Stimulated activated CD8-positive, alpha-beta memory T cell treated with anti-CD3 and anti-CD28 coated beads, Interleukin-15, amount 100 ng/mL, for 4 hours (primary cell): ENCODE measurements around the gene CDKN1B.
"Not testable (repeated sequence)": the region's sequence is repeated elsewhere in the genome, so short reads cannot be mapped to it uniquely, and the experiment has no call there.

Experiments used
- DNase-seq, 2 donors: peaks; one replicate each; pipeline ENCODE4 v3.0.0-alpha.2; 2020; ENCODE audit warnings: low read depth in 2 of 2

The CDKN1B gene

GRCh38 chr12:12724421-12725085 lies 7.4 kb downstream of the CDKN1B start:
- DNase-seq: no peak

DNA sequence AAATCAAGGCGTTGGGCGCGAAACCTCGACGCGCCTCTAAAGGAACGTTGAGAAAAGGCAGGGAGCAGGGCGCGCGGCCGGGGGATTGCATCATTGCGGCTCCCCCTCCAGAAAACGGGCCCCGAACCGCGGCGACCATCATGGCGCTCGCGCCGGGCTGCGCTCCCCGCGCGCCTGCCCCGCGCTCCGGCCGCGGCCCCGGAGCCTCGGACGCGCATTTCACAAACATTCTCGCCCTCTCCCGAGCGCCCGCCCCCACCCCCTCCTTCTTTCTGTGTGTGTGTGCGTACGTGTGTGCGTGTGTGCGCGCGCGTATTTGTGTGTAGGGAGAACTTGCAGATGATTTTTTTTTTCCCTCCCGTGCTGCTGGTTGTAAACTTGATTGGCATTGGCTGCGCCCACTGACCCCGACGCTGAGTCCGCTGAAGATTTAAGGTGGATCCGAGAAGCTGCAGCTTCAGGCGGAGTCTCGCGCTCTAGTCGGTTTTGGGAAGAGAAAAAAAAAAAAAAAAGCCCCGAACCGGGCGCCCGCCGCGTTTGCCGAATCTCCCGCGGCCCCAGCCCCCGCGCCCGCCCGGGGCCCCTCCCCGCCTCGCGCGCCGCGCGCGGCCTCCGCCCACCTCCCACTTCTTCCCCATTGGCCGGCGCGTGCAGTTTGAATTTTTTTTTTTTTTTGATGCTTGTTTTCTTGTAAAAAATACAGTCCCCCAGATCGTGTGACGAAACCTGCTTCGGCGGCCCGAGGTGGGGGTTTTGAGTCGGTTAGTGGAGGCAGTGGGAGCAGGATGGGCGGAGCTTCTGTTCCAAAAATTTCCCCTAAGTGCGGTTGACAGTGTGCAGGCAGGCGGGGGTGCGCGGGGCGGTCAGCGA lies 8.2 kb downstream of the CDKN1B start:
- DNase-seq: peak; percentile 79 to 91

DNA sequence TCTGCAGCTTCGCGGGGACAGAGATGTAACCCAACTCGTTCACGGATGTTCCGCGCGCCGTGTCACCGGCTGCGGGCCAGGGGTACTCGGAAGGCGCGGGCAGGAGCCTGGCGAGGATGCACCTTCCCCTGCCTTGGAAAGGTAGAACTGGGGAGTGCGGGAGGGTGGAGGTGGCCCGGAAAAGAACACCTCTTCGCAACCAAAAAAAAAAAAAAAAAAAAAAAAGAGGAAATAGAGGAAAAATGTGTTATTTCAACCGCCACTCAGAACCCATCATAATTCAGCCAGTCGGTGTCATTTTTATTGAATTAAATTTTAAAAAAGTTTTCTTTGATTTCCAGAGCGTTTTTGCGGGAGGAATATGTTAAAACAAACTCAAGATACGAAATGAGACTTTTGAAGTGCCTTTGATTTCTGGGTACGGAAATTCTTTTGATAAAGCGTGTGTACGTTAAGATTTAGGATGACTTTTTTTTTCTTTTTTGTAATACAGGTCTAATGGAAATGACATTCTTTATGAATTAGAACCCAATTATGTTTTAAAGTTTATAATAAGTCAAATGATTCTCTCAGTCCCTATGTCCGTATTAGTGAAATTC lies 8.9 kb downstream of the CDKN1B start:
- DNase-seq: no peak

GRCh38 chr12:12726555-12727093 lies 9.5 kb downstream of the CDKN1B start:
- DNase-seq: no peak

- no peak for DNase-seq
These were observed 14.0 kb downstream of the CDKN1B start for GRCh38 chr12:12731178-12731577.

GRCh38 chr12:12731785-12732184 lies 14.6 kb downstream of the CDKN1B start:
- no peak for DNase-seq

DNA sequence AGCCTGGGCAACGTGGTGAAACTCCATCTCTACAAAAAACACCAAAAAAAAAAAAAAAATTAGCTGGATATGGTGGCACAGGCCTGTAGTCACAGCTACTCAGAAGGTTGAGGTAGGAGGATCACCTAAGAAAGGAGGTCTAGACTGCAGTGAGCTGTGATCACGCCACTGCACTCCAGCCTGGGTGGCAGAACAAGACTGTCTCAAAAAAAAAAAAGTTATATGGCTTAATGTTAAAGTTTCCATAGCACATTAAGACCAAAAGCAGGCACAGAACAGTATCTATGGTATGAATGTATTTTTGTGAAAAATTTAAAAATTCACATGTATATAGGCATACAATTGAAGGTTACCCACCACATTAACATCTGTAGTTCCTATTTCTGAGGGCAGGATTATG lies 15.9 kb downstream of the CDKN1B start:
- DNase-seq: no peak

- no peak for DNase-seq
These were observed 16.9 kb downstream of the CDKN1B start for GRCh38 chr12:12734054-12734453.

DNA sequence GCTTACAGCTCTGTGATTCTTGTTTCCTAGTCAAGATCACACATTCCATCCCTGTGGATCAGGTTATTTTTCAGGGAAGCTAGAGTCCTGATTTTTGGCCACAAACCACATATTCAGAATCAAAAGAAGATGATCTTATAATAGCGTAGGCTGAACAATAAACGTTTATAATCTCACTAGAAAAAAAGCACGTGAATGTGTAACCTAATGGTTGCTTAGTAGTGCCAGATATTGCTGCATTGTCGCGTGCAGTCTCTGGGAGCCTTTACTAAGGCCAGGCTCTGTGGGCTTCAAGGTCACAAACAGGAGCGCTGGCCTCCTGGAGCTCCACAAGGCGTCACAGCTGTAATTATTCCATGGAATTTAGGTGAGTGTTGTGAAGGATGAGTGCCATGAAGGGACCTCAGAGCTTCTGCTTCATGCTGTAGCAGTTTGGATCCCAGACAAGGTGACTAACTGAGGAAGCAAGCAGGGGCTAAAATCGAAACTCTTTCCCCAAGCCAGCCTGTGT lies 17.4 kb downstream of the CDKN1B start:
- DNase-seq: no peak

GRCh38 chr12:12735301-12735700 lies 18.1 kb downstream of the CDKN1B start:
- no peak for DNase-seq

DNA sequence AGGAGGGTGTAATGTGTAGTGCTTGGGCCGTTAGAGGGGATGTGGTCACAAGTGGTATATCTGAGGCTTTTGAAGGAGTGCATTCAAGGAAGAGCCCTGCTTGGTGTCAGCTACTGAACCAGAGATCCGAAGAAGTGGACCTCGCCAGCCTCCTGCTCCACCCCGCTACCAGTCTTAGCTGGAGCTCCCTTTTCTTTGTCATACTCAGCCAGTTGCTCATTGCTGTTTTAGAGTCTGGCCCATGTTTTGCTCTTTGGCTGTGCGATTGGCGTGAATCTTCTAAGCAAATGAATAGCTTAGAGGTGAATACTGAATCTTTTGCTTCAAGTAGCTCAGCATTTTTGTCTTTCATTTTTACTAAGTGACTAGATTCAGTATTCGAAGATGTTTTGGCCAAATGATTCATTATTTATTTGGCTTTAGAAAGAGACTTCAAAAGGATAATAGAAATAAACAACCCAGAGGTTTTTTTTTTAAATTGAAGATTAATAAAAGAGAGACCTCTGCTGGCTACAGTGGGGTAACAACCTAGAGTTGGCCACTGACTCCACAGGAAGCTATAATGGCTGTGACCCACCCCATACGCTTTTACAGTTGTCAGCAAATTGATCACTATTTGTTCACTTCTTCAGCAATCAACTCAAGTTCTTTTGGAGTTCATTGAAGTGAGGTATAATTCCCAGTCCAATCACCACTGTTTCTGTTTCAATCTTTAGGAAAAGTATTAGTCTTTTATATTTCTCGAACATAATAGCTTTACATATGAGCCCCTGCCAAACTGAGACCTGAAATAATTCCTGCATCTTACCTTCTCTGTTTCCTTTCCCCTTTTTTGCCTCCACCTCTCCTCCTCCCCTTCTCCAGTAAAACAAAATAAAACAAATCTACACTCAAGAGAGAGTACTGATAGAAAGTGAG lies 19.9 kb downstream of the CDKN1B start:
- no peak for DNase-seq

DNA sequence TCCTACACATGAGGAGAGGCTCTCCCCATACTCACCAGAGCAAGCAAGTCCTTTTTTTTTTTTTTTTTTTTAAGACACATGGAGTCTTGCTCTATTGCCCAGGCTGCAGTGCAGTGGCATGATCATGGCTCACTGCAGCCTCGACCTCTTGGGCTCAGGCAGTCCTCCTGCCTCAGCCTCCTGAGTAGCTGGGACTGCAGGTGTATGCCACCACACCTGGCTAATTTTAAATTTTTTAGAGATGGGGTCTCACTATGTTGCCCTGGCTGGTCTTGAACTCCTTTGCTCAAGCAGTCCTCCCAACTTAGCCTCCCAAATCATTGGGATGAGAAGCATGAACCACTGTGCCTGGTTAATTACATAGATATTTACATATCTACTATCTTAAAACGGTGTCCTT lies 21.0 kb downstream of the CDKN1B start:
- not testable (repeated sequence) for DNase-seq

GRCh38 chr12:12741660-12742059 lies 24.5 kb downstream of the CDKN1B start:
- DNase-seq: no peak

- DNase-seq: no peak
These were observed 27.6 kb downstream of the CDKN1B start for GRCh38 chr12:12744546-12745305.

GRCh38 chr12:12745576-12746211 lies 28.5 kb downstream of the CDKN1B start:
- DNase-seq: no peak

DNA sequence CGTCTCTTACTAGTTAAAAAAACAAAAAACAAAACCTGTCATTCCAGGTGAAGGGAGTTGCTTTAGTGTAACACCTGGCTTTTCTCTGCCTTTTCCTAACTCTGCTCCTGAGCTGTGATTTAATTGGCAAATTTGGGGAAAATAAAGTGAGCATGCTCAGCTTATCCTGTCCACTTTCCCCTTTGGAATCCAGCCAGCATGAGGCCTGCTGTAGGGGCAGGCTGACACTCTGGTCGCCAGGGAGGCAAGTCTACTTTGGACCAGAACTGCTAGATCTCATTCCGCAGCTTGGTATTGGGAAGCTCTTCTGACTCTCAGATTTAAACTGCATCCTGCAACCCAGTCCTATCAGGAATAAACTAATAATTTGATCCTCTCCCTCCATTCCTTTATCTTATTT lies 30.1 kb downstream of the CDKN1B start:
- DNase-seq: no peak

- no peak for DNase-seq
These were observed 30.9 kb downstream of the CDKN1B start for GRCh38 chr12:12748044-12748443.

- no peak for DNase-seq
These were observed 32.3 kb downstream of the CDKN1B start for GRCh38 chr12:12749433-12749832.

DNA sequence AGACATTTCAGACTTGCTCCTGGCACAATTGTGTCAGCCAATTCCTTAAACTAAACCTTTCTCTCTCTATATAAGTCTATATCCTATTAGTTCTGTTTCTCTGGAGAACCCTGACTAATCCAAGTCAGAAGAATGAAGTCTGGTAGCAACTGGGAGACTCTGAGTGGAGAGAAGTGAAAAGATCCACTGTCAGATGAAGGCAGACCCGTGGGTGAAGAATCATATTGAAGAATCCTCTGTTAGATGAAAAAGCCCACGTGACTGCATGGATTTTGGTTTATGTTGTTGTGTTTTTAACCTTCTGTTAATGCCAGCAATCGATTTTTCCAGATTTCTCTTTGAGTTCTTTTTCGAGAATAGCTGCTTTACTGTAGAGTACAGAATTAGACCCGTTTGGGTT lies 38.8 kb downstream of the CDKN1B start:
- no peak for DNase-seq

DNA sequence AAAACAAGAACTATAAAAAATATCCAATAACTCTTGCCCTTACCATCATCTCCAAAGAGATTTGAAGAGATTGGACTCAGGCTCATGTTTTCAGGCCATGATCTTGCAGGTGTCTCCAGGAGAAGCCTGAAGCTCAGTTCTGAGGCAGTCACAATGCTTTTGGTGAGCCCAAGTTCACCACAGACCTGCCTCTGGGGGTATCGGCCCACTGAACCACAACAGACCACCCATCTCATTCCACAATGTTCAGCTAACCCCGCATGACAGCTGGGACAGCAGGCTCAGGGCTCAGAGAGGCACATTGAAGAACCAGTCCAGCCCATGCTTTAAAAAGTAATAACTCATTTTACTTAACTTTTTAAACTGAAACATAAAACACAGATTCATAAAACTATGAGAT lies 40.0 kb downstream of the CDKN1B start:
- DNase-seq: no peak
